H1 (cell line): ENCODE results near the gene RING1. TPM values are rescaled to one million over a fixed set of nuclear protein-coding genes. Genes with fewer than 3 reads are reported as not detected.
A peak's percentile ranks its signal among the peaks of the same experiment; 100 is the strongest.

ENCODE experiments used
- CTCF ChIA-PET: fragments of 300-600 bp; sonication (Branson Sonifier 250); formaldehyde crosslinking; loops from one replicate; lab custom pipeline; 2021; ENCODE audit not compliant: partially characterized antibody; lab: Charles Lee
- POLR2A ChIA-PET: fragments of 300-600 bp; sonication (Branson Sonifier 250); formaldehyde crosslinking; loops from one replicate; lab custom pipeline; 2021; ENCODE audit warnings: inconsistent platforms; ENCODE audit not compliant: partially characterized antibody; lab: Charles Lee
- DNase-seq, 2 experiments: peaks; one replicate each; pipeline versions ENCODE4 v3.0.0 to v3.0.0-alpha.2; 2010 to 2022; ENCODE audit warnings: low spot score in 2 of 2, low read depth in 1 of 2, mixed read lengths in 1 of 2
- FAIRE-seq: peaks from 2 replicates; lab custom pipeline; 2011; peaks lifted over from hg19 to GRCh38; lab: Jason Lieb, UNC
- H2AFZ ChIP-seq: 2 replicates; pipeline ENCODE4 v1.8.1; 2012; ENCODE audit warnings: low read length, inconsistent platforms
- H2AK5ac ChIP-seq: 2 replicates; pipeline ENCODE4 v1.6.1; 2013; ENCODE audit warnings: low read depth, low read length
- H2BK120ac ChIP-seq: replicated peaks from 2 replicates; pipeline ENCODE3; 2013; ENCODE audit warnings: low read depth, low read length, inconsistent platforms
- H2BK12ac ChIP-seq: 2 replicates; pipeline ENCODE4 v1.6.1; 2013; ENCODE audit warnings: low read depth, low read length
- H2BK15ac ChIP-seq: 2 replicates; pipeline ENCODE4 v1.6.1; 2013; ENCODE audit warnings: low read length
- H2BK20ac ChIP-seq: 2 replicates; pipeline ENCODE4 v1.6.1; 2013; ENCODE audit warnings: low read length
- H2BK5ac ChIP-seq: 2 replicates; pipeline ENCODE4 v1.6.1; 2013; ENCODE audit warnings: low read depth, low read length
- H3K14ac ChIP-seq: 2 replicates; pipeline ENCODE4 v1.6.1; 2013; ENCODE audit warnings: inconsistent platforms; ENCODE audit not compliant: insufficient read length
- H3K18ac ChIP-seq: 2 replicates; pipeline ENCODE4 v1.6.1; 2013; ENCODE audit warnings: low read length; ENCODE audit errors: extremely low read depth
- H3K23ac ChIP-seq: 2 replicates; pipeline ENCODE4 v1.6.1; 2013; ENCODE audit warnings: inconsistent platforms; ENCODE audit not compliant: insufficient read length
- H3K23me2 ChIP-seq: 2 replicates; pipeline ENCODE4 v1.6.1; 2013; ENCODE audit warnings: low read depth, low read length
- H3K27ac ChIP-seq: 2 replicates; pipeline ENCODE4 v1.6.1; 2011; ENCODE audit warnings: low read depth, low read length, inconsistent platforms
- H3K27me3 ChIP-seq, 4 experiments: replicated peaks in 1 of 4; 1 replicate in 1 of 4; 2 replicates in 3 of 4; pipeline versions ENCODE4 v1.6.1 to v1.8.1; 2011 to 2013; ENCODE audit warnings: low read length in 3 of 4, mild to moderate bottlenecking in 3 of 4, inconsistent platforms in 2 of 4, mixed read lengths in 2 of 4, moderate library complexity in 1 of 4; ENCODE audit not compliant: control insufficient read depth in 3 of 4, insufficient read depth in 3 of 4; ENCODE audit errors: extremely low read depth in 1 of 4
- H3K36me3 ChIP-seq, 4 experiments: 2 replicates each; pipeline versions ENCODE4 v1.6.1 to v1.8.1; 2011 to 2013; ENCODE audit warnings: mild to moderate bottlenecking in 4 of 4, low read length in 3 of 4, moderate library complexity in 2 of 4, control low read depth in 1 of 4, inconsistent platforms in 1 of 4; ENCODE audit not compliant: insufficient read depth in 4 of 4, control insufficient read depth in 2 of 4
- H3K4ac ChIP-seq: replicated peaks from 2 replicates; pipeline ENCODE3; 2013; ENCODE audit warnings: low read length, low read depth, mixed read lengths, inconsistent platforms; ENCODE audit not compliant: insufficient read length
- H3K4me1 ChIP-seq, 4 experiments: replicated peaks in 1 of 4; 1 replicate in 1 of 4; 2 replicates in 3 of 4; pipeline versions ENCODE4 v1.6.1 to v1.8.1; 2011 to 2013; ENCODE audit warnings: low read length in 3 of 4, inconsistent platforms in 2 of 4, mixed read lengths in 1 of 4; ENCODE audit not compliant: insufficient read depth in 4 of 4, control insufficient read depth in 3 of 4
- H3K4me2 ChIP-seq, 2 experiments: 2 replicates each; pipeline versions ENCODE4 v1.6.1 to v1.8.1; 2011 to 2013; ENCODE audit warnings: low read depth in 2 of 2, low read length in 2 of 2, control low read depth in 1 of 2, inconsistent platforms in 1 of 2, mild to moderate bottlenecking in 1 of 2; ENCODE audit not compliant: insufficient read depth in 1 of 2
- H3K4me3 ChIP-seq, 4 experiments: fragments of 200-600, 300-600 bp in 1 of 4; sonication (generic), shearing (Covaris generic), sonication (Bioruptor Twin) in 1 of 4; 2 replicates each; pipeline versions ENCODE4 v1.5.1 to v1.8.1; 2011 to 2016; ENCODE audit warnings: low read length in 4 of 4, low read depth in 3 of 4, control low read depth in 2 of 4, inconsistent platforms in 2 of 4, mild to moderate bottlenecking in 2 of 4, mixed read lengths in 1 of 4, moderate library complexity in 1 of 4; ENCODE audit not compliant: insufficient read depth in 2 of 4; ENCODE audit errors: extremely low read depth in 1 of 4
- H3K56ac ChIP-seq: replicated peaks from 2 replicates; pipeline ENCODE3; 2013; ENCODE audit warnings: low read depth, mild to moderate bottlenecking, mixed read lengths, low read length, inconsistent platforms; ENCODE audit not compliant: insufficient read length
- H3K79me1 ChIP-seq: 2 replicates; pipeline ENCODE4 v1.6.1; 2013; ENCODE audit warnings: low read depth, low read length, control low read depth
- H3K79me2 ChIP-seq, 2 experiments: 2 replicates each; pipeline versions ENCODE4 v1.6.1 to v1.8.1; 2012 to 2013; ENCODE audit warnings: low read length in 2 of 2, mild to moderate bottlenecking in 2 of 2, inconsistent platforms in 1 of 2; ENCODE audit not compliant: insufficient read depth in 2 of 2, control insufficient read depth in 1 of 2
- H3K9ac ChIP-seq, 4 experiments: replicated peaks in 1 of 4; 1 replicate in 1 of 4; 2 replicates in 3 of 4; pipeline versions ENCODE4 v1.6.1 to v1.8.1; 2011 to 2013; ENCODE audit warnings: low read depth in 3 of 4, low read length in 3 of 4, control low read depth in 2 of 4, mild to moderate bottlenecking in 2 of 4, moderate library complexity in 2 of 4, inconsistent platforms in 1 of 4; ENCODE audit errors: extremely low read depth in 1 of 4
- H3K9me3 ChIP-seq, 2 experiments: 2 replicates each; pipeline versions ENCODE4 v1.6.1 to v1.8.1; 2012 to 2013; ENCODE audit warnings: mild to moderate bottlenecking in 2 of 2, moderate library complexity in 2 of 2, control low read depth in 1 of 2, inconsistent platforms in 1 of 2, low read depth in 1 of 2, low read length in 1 of 2, mixed read lengths in 1 of 2; ENCODE audit not compliant: insufficient read depth in 2 of 2
- H4K20me1 ChIP-seq, 2 experiments: replicated peaks in 1 of 2; 2 replicates each; pipeline versions ENCODE3 to v1.8.1; 2011 to 2013; ENCODE audit warnings: inconsistent platforms in 2 of 2, low read length in 2 of 2, mild to moderate bottlenecking in 1 of 2; ENCODE audit not compliant: insufficient read depth in 2 of 2, control insufficient read depth in 1 of 2
- H4K5ac ChIP-seq: 2 replicates; pipeline ENCODE4 v1.6.1; 2013; ENCODE audit warnings: low read length, low read depth, mixed read lengths, inconsistent platforms; ENCODE audit not compliant: insufficient read length
- H4K8ac ChIP-seq: 2 replicates; pipeline ENCODE4 v1.8.0; 2013; ENCODE audit warnings: mild to moderate bottlenecking, moderate library complexity, low read length, inconsistent platforms; ENCODE audit not compliant: insufficient read depth; ENCODE audit errors: extremely low read depth
- H4K91ac ChIP-seq: replicated peaks from 2 replicates; pipeline ENCODE3; 2013; ENCODE audit warnings: low read length, mixed read lengths, inconsistent platforms; ENCODE audit not compliant: insufficient read length
- CBX5 ChIP-seq: fragments of 300-800, 300-1000 bp; sonication (generic); IDR thresholded peaks from 2 replicates; pipeline ENCODE4 v1.7.1; 2016; ENCODE audit warnings: antibody characterized with exemption, low read length, low read depth
- JUND ChIP-seq: IDR thresholded peaks from 2 replicates; pipeline ENCODE4 v1.6.1; 2011; ENCODE audit warnings: mild to moderate bottlenecking, improper control_type of control experiment, low read length
- KDM1A ChIP-seq: fragments of 200-600, 300-600 bp; sonication (generic); IDR thresholded peaks from 2 replicates; pipeline ENCODE4 v1.7.1; 2016; ENCODE audit warnings: mild to moderate bottlenecking, low read length, borderline replicate concordance
- PHF8 ChIP-seq: fragments of 200-600 bp; sonication (generic); conservative IDR thresholded peaks from 2 replicates; pipeline ENCODE4 v1.7.1; 2012; ENCODE audit warnings: low read depth, mild to moderate bottlenecking, inconsistent platforms, low read length, moderate library complexity
- POLR2AphosphoS5 ChIP-seq: IDR thresholded peaks from 2 replicates; pipeline ENCODE4 v1.6.1; 2011; ENCODE audit warnings: low read depth, low read length
- RFX5 ChIP-seq: IDR thresholded peaks from 2 replicates; pipeline ENCODE4 v1.6.1; 2011; ENCODE audit warnings: low read depth, low read length, improper control_type of control experiment, borderline replicate concordance
- SIN3A ChIP-seq, 2 experiments: IDR thresholded peaks in 1 of 2; conservative IDR thresholded peaks in 1 of 2; 2 replicates each; pipeline ENCODE4 v1.6.1; 2011 to 2012; ENCODE audit warnings: low read length in 2 of 2, improper control_type of control experiment in 1 of 2, low read depth in 1 of 2, mild to moderate bottlenecking in 1 of 2
- TEAD4 ChIP-seq: IDR thresholded peaks from 2 replicates; pipeline ENCODE4 v1.6.1; 2012; ENCODE audit warnings: low read depth, low read length, inconsistent platforms, mixed read lengths
- YY1 ChIP-seq: IDR thresholded peaks from 2 replicates; pipeline ENCODE4 v1.6.1; 2011; ENCODE audit warnings: low read depth, mild to moderate bottlenecking, low read length
- WGBS, 2 experiments: shearing (Covaris generic) in 1 of 2; methylation state at CpG; one replicate each; pipeline versions ENCODE4 v1.1.6 to v1.1.7; 2013 to 2015; ENCODE audit warnings: low lambda C conversion rate in 2 of 2, mixed read lengths in 2 of 2, inconsistent platforms in 1 of 2, low coverage in 1 of 2, missing lambda C conversion rate in 1 of 2; ENCODE audit not compliant: insufficient replicate concordance in 2 of 2, insufficient coverage in 1 of 2, insufficient read length in 1 of 2; ENCODE audit errors: extremely low coverage in 1 of 2, missing lambda C conversion rate in 1 of 2; 5-methylcytosine and 5-hydroxymethylcytosine counted together
- polyA plus RNA-seq, 7 experiments: library from polyadenylated mRNA; depleted of rRNA in 3 of 7; stranded (reverse) in 5 of 7; unstranded in 2 of 7; fragments of >200 nt in 5 of 7; fragments of 200-250 nt in 2 of 7; gene quantifications; 1 replicate in 5 of 7; 2 replicates in 1 of 7; 4 replicates in 1 of 7; pipeline versions ENCODE4 v1.2.1 to v1.2.3, GENCODE V29; 2011 to 2013; ENCODE audit warnings: missing spikeins in 2 of 7, mixed read lengths in 2 of 7
- total RNA-seq: library from RNA; stranded (reverse); fragmentation: NEBNext Ultra II Directional; extraction: Animal tissue kit (Norgen Biotek cat#: 25700); gene quantifications from 2 replicates; pipeline ENCODE4 v1.2.1, GENCODE V29; 2021

Gene RING1
- total and polyA plus RNA-seq, 2 of the 8 experiments (the other 6 are each of a cell fraction or from before 2014, with no cell fraction given), result 16.4 to 26.0 TPM

- H3K9me3 ChIP-seq, result no peaks in the 10 kb centered on the region
- H3K56ac ChIP-seq, result no peak overlapping the region
- no peak overlapping the region for H2BK20ac ChIP-seq
- H2AFZ ChIP-seq, result no peak overlapping the region
- H3K79me2 ChIP-seq, result peaks cover 3 to 15% of the 10 kb centered on the region in 2 experiments; a peak in 3 of 4 replicates
- no peak overlapping the region for H2BK12ac ChIP-seq
- H4K5ac ChIP-seq, result no peak overlapping the region
- H2BK120ac ChIP-seq, result no peak overlapping the region
- CTCF ChIA-PET, result interaction anchor here (1.6 to 2.4 kb wide), 4 partner anchors 9 to 42 kb away, joined by 6 to 23 read pairs (median 7); no protein-coding TSS in a partner anchor
- FAIRE-seq (no peak), DNase-seq (no peak)
- 71% methylated on average over 3 of the region's 3 CpGs; no CpG with 5 or more reads in 1 of the 2 experiments for WGBS, 2 experiments
- no peak overlapping the region for H3K14ac ChIP-seq
- peaks cover 3 to 34% (median 11%) of the 10 kb centered on the region in 4 experiments for H3K4me1 ChIP-seq
- H3K9ac ChIP-seq, result no peak overlapping the region
- no peak overlapping the region for H4K91ac ChIP-seq
- peaks cover 15% of the 10 kb centered on the region for H3K79me1 ChIP-seq
- H2BK5ac ChIP-seq, result no peak overlapping the region
- TF ChIP-seq JUND (no peak), TEAD4 (no peak), POLR2AphosphoS5 (no peak), CBX5 (no peak), RFX5 (no peak), KDM1A (no peak), YY1 (no peak), SIN3A (conservative IDR thresholded peaks at IDR 0.05 in 1 of 2, IDR thresholded peaks at IDR 0.05 in 1 of 2; ENCODE audit: low read depth in 1 of 2, low read length in 2 of 2) (no peak), PHF8 (no peak)
- H2AK5ac ChIP-seq, result no peak overlapping the region
- peak overlapping the region in 1 of 2 experiments; percentile 76; a peak in 2 of 4 replicates for H3K4me2 ChIP-seq
- no peak overlapping the region for H3K27ac ChIP-seq
- H3K23me2 ChIP-seq, result peaks cover 24% of the 10 kb centered on the region
- H3K4me3 ChIP-seq, result 0 out of 8 replicates have a peak overlapping the region, but pooled peaks of 2 of the 4 experiments have one; percentile 5 to 92
- H4K8ac ChIP-seq, result no peak overlapping the region
- H3K27me3 ChIP-seq, result peaks cover 9 to 35% (median 27%) of the 10 kb centered on the region in 4 experiments; a peak in 6 of 7 replicates
- H4K20me1 ChIP-seq, result peaks cover 5 to 28% of the 10 kb centered on the region in 2 experiments
- H3K18ac ChIP-seq, result no peak overlapping the region
- H3K36me3 ChIP-seq, result peaks cover 9 to 27% (median 18%) of the 10 kb centered on the region in 4 experiments
- H3K23ac ChIP-seq, result no peak overlapping the region
- POLR2A ChIA-PET, result interaction anchor here (1.6 to 2.0 kb wide), 5 partner anchors 12 to 234 kb away, joined by 5 to 16 read pairs (median 9); partner anchors contain the start of genes B3GALT4, RPS18 and VPS52
- no peak overlapping the region for H2BK15ac ChIP-seq
- no peak overlapping the region for H3K4ac ChIP-seq
Observed at GRCh38 chr6:33206027-33206863, 2.1 kb upstream of the RING1 start.
